Body of pancreas (tissue), 4 donors: ENCODE results near the gene PTPRS. TPM values are rescaled to one million over a fixed set of nuclear protein-coding genes. Genes with fewer than 3 reads are reported as not detected.
A peak's percentile ranks its signal among the peaks of the same experiment; 100 is the strongest.

Experiments used
- ATAC-seq: fragments of 150-250 bp; one replicate; pipeline ENCODE4 v1.9.1; 2016
- DNase-seq, 4 donors: peaks; one replicate each; pipeline ENCODE4 v3.0.0-alpha.2; 2019
- H3K27ac ChIP-seq, 4 donors: fragments of 200-600 bp; sonication (generic); 1 replicate in 3 of 4; 2 replicates in 1 of 4; pipeline versions ENCODE4 v1.5.1 to v1.6.1; 2016 to 2019; ENCODE audit warnings: mild to moderate bottlenecking in 1 of 4, mixed read lengths in 1 of 4, moderate library complexity in 1 of 4
- H3K27me3 ChIP-seq, 2 donors: fragments of 200-600 bp; sonication (generic); one replicate each; pipeline ENCODE4 v1.6.0; 2016; ENCODE audit warnings: mild to moderate bottlenecking in 1 of 2
- H3K36me3 ChIP-seq, 2 donors: fragments of 200-600 bp; sonication (generic); replicated peaks in 1 of 2; 2 replicates each; pipeline ENCODE4 v1.5.1; 2016; ENCODE audit warnings: low read depth in 2 of 2; ENCODE audit not compliant: insufficient read depth in 1 of 2
- H3K4me1 ChIP-seq: fragments of 200-600 bp; sonication (generic); one replicate; pipeline ENCODE4 v1.6.0; 2016
- H3K4me3 ChIP-seq, 2 donors: fragments of 200-600 bp; sonication (generic); 1 replicate in 1 of 2; 2 replicates in 1 of 2; pipeline ENCODE4 v1.5.1; 2016 to 2019
- H3K9me3 ChIP-seq, 3 donors: fragments of 200-600 bp; sonication (generic); 1 replicate in 2 of 3; 2 replicates in 1 of 3; pipeline ENCODE4 v1.5.1; 2016
- POLR2A ChIP-seq, 3 donors: fragments of 450-650 bp; IDR thresholded peaks; one replicate each; pipeline ENCODE4 v1.6.1; 2016; ENCODE audit warnings: antibody characterized with exemption in 3 of 3, mild to moderate bottlenecking in 2 of 3
- WGBS, 2 donors: methylation state at CpG; one replicate each; pipeline ENCODE4 v1.1.5; 2017; 5-methylcytosine and 5-hydroxymethylcytosine counted together
- intact Hi-C: fragments of 100-400 bp; cut with DNase I; formaldehyde crosslinking; loops from one replicate; pipeline ENCODE4 v1.15.1; 2023
- total RNA-seq, 2 donors: library from RNA; depleted of rRNA; stranded (reverse); fragments of >200 nt; gene quantifications; one replicate each; pipeline ENCODE4 v1.1.0, GENCODE V29; 2016
- TF ChIP-seq, protein P1 (sequence below), 7 experiments: fragments of 450-650 bp in 4 of 7; fragments of 200-600 bp in 3 of 7; sonication (generic) in 3 of 7; IDR thresholded peaks; one replicate each; pipeline ENCODE4 v1.5.1; 2016 to 2019; ENCODE audit warnings: antibody characterized with exemption in 7 of 7

Gene PTPRS
- total RNA-seq, 2 donors from 2014 or later, result 133 to 139 TPM

DNA sequence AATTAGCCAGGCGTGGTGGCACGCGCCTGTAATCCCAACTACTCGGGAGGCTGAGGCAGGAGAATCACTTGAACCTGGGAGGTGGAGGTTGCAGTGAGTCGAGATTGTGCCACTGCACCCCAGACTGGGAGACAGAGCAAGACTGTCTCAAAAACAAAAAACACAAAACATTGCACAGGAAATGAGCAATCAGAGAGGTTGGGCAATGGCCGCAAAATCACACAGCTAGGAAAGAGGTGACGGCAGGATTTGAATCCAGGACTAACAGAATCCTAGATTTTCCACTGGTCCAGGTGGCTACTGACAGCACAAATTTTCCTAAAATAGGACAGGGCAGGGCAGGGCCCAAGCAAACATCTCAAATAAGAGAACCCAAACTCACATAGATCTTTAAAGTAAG, 23.3 kb downstream of the PTPRS start:
- Histone ChIP-seq H3K27me3 (no peaks in the 10 kb centered on the region), H3K4me3 (no peak overlapping the region), H3K36me3 (no peaks in the 10 kb centered on the region), H3K4me1 (no peaks in the 10 kb centered on the region), H3K9me3 (no peaks in the 10 kb centered on the region), H3K27ac (no peak overlapping the region)
- DNase-seq (no peak), ATAC-seq (no peak)
- WGBS, 2 donors, result 88 to 89% methylated on average over 7 of the region's 7 CpGs
- intact Hi-C loops, result no loop called here
- TF ChIP-seq, protein P1, sequence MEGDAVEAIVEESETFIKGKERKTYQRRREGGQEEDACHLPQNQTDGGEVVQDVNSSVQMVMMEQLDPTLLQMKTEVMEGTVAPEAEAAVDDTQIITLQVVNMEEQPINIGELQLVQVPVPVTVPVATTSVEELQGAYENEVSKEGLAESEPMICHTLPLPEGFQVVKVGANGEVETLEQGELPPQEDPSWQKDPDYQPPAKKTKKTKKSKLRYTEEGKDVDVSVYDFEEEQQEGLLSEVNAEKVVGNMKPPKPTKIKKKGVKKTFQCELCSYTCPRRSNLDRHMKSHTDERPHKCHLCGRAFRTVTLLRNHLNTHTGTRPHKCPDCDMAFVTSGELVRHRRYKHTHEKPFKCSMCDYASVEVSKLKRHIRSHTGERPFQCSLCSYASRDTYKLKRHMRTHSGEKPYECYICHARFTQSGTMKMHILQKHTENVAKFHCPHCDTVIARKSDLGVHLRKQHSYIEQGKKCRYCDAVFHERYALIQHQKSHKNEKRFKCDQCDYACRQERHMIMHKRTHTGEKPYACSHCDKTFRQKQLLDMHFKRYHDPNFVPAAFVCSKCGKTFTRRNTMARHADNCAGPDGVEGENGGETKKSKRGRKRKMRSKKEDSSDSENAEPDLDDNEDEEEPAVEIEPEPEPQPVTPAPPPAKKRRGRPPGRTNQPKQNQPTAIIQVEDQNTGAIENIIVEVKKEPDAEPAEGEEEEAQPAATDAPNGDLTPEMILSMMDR (IDR thresholded peaks at IDR 0.05), result no peak
- no peak for TF ChIP-seq POLR2A (IDR thresholded peaks at IDR 0.05)

DNA sequence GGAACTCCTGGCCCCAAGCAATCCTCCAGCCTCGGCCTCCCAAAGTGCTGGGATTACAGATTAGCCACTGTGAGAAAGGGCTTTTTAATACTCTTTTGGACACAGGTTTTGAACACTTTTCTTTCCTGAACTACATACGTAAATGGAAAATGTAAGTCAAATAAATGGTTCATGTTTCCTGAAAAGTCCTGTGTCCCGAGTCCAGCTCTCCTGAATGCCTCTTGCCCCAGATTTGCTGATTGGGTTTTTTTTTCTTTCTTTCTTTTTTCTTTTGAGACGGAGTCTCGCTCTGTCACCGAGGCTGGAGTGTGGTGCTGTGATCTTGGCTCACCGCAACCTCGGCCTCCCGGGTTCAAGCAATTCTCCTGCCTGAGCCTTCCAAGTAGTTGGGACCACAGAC, 24.5 kb downstream of the PTPRS start:
- DNase-seq (no peak), ATAC-seq (no peak)
- no peaks in the 10 kb centered on the region for H3K27me3 ChIP-seq
- no peaks in the 10 kb centered on the region for H3K9me3 ChIP-seq
- H3K27ac ChIP-seq, result no peak overlapping the region
- no peaks in the 10 kb centered on the region for H3K4me1 ChIP-seq
- WGBS, 2 donors, result 94 to 96% methylated on average over 9 of the region's 9 CpGs
- H3K36me3 ChIP-seq, result no peaks in the 10 kb centered on the region
- no peak overlapping the region for H3K4me3 ChIP-seq
- intact Hi-C loops, result no loop called here
- TF ChIP-seq, protein P1 (IDR thresholded peaks at IDR 0.05), result no peak
- no peak for TF ChIP-seq POLR2A (IDR thresholded peaks at IDR 0.05)

DNA sequence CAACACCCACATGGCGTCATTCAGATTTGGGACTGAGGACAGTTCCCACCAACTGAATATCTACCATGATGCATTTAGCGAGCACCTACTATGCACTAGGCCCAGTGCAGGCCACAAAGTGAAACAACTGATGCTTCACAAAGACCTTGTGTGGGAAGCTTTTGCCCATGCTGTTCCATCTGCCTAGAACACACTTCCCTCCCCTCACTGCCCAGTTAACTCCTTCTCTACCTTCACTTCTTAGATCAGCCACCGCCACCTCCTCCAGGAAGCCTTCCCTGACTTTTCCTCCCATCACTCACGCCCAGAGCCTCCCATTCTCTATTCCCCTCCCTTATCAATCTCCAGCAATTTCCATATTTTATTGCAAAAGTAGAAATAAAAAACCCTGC, 25.7 kb downstream of the PTPRS start:
- WGBS, 2 donors, result 71 to 84% methylated on average over 4 of the region's 4 CpGs
- no peaks in the 10 kb centered on the region for H3K36me3 ChIP-seq
- intact Hi-C loops, result no loop called here
- H3K27me3 ChIP-seq, result no peaks in the 10 kb centered on the region
- no peaks in the 10 kb centered on the region for H3K4me1 ChIP-seq
- TF ChIP-seq POLR2A (IDR thresholded peaks at IDR 0.05), result no peak
- TF ChIP-seq, protein P1 (IDR thresholded peaks at IDR 0.05), result no peak
- H3K4me3 ChIP-seq, result no peak overlapping the region
- no peaks in the 10 kb centered on the region for H3K9me3 ChIP-seq
- DNase-seq (no peak), ATAC-seq (no peak)
- no peak overlapping the region for H3K27ac ChIP-seq

DNA sequence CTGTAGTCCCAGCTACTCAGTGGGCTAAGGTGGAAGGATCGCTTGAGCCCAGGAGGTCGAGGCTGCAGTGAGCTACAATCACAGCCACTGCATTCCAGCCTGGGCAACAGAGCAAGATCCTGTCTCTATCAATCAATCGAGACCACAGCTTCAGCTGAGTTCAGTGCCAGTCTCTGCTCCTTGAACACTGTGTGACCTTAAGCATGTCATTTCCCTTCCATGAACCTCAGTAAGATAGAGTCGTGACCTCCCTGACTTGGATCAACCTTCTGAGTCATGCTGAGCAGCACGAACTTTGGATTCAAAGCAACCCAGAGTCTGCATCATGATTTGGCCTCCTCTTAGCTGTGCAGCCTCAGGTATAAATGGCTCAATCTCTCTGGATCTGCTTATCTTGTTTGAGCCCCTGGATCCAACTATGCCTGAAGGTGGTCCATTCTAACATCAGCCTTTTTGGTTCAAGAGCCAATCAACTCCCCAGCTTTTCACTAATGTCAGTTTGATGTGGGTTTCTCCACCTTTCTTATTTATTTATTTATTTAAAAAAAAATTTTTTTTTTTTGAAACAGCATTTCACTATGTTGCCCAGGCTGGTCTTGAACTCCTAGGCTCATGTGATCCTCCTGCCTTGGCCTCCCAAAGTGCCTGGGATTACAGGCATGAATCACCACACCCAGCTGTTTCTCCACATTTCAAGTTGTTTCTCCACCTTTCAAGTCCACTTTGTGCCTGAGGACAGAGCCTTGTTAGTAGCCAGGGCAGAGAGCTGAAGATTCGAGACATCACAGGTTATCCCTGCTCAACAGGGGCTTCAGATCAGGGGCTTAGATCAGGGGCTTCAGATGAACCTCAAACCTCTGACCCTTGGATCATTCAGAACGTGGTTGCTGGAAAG, 26.4 kb downstream of the PTPRS start:
- Histone ChIP-seq H3K9me3 (no peaks in the 10 kb centered on the region), H3K36me3 (no peaks in the 10 kb centered on the region), H3K4me3 (no peak overlapping the region), H3K27me3 (no peaks in the 10 kb centered on the region), H3K4me1 (peaks cover under 1% of the 10 kb centered on the region), H3K27ac (no peak overlapping the region)
- DNase-seq (no peak), ATAC-seq (no peak)
- TF ChIP-seq POLR2A (IDR thresholded peaks at IDR 0.05), result no peak
- TF ChIP-seq, protein P1 (IDR thresholded peaks at IDR 0.05), result no peak
- WGBS, 2 donors, result 82 to 88% methylated on average over 7 of the region's 7 CpGs
- intact Hi-C loops, result no loop called here

DNA sequence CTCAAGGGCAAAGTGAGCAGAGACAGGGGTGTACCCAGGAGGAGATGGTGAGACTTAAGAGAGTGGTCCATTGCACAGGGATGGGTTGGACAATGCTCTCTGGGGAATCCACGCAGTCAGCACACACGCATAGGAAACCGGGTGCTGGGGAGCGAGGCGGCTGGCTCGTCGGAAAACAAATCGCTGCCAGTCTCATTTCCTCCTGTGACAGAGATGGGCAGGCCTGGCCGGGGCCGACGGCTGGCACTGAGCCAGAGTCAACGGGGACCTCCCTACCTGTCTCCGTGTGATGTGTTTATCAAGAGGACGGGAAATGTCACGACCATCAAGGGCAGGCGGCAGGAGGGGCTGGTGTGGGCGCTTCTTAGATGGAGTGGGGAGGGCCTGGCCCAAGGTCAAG, 27.3 kb downstream of the PTPRS start:
- ATAC-seq (no peak), DNase-seq (peak in 2 of 4 donors; percentile 32 to 50)
- intact Hi-C loops, result no loop called here
- 3 to 6% methylated on average over 6 to 17 of the region's 17 CpGs for WGBS, 2 donors
- Histone ChIP-seq H3K27me3 (no peaks in the 10 kb centered on the region), H3K9me3 (no peaks in the 10 kb centered on the region), H3K27ac (no peak overlapping the region), H3K36me3 (no peaks in the 10 kb centered on the region), H3K4me1 (peaks cover 10% of the 10 kb centered on the region), H3K4me3 (no peak overlapping the region)
- no peak for TF ChIP-seq POLR2A (IDR thresholded peaks at IDR 0.05)
- TF ChIP-seq, protein P1 (IDR thresholded peaks at IDR 0.05), result no peak
